Endothelial cell of umbilical vein (primary cell): Measurements from ENCODE around the gene KCNJ4. TPM values are rescaled to one million over a fixed set of nuclear protein-coding genes. Genes with fewer than 3 reads are reported as not detected.
"Not testable (repeated sequence)": the region's sequence is repeated elsewhere in the genome, so short reads cannot be mapped to it uniquely, and the experiment has no call there.

ENCODE experiments used
- BruUV-seq: library from RNA; stranded (reverse); fragments of 400-500 nt; replicated peaks from 2 replicates; lab custom pipeline; 2021; lab: Mats Ljungman, UMichigan
- CTCF ChIA-PET: fragments of 300-600, 350-600 bp; sonication (Branson Sonifier 250); formaldehyde crosslinking; loops from one replicate; lab custom pipeline; 2021; ENCODE audit warnings: antibody characterized with exemption, inconsistent platforms; lab: Charles Lee
- POLR2A ChIA-PET: fragments of 300-600, 350-600 bp; sonication (Branson Sonifier 250); formaldehyde crosslinking; loops from one replicate; lab custom pipeline; 2021; ENCODE audit warnings: antibody characterized with exemption, inconsistent platforms; lab: Charles Lee
- DNase-seq: peaks from one replicate; pipeline ENCODE4 v3.0.0-alpha.2; 2011; ENCODE audit warnings: low read depth, low spot score
- FAIRE-seq: peaks from 2 replicates; lab custom pipeline; 2011; peaks lifted over from hg19 to GRCh38; lab: Jason Lieb, UNC
- H2AFZ ChIP-seq: 2 replicates; pipeline ENCODE4 v1.6.0; 2012; ENCODE audit warnings: low read depth, low read length, control low read depth, inconsistent platforms
- H3K27ac ChIP-seq: 2 replicates; pipeline ENCODE4 v1.5.1; 2011; ENCODE audit warnings: low read depth, mild to moderate bottlenecking, control low read depth, low read length, moderate library complexity; ENCODE audit not compliant: insufficient read depth
- H3K27me3 ChIP-seq, 2 experiments: 2 replicates each; pipeline versions ENCODE4 v1.6.0 to v1.6.1; 2011; ENCODE audit warnings: low read length in 2 of 2, mixed read lengths in 1 of 2; ENCODE audit not compliant: control insufficient read depth in 2 of 2, insufficient read depth in 2 of 2
- H3K36me3 ChIP-seq, 2 experiments: 2 replicates in 1 of 2; 3 replicates in 1 of 2; pipeline ENCODE4 v1.5.1; 2011; ENCODE audit warnings: low read length in 2 of 2, mild to moderate bottlenecking in 1 of 2, moderate library complexity in 1 of 2; ENCODE audit not compliant: control insufficient read depth in 2 of 2, insufficient read depth in 2 of 2; ENCODE audit errors: extremely low read depth in 1 of 2
- H3K4me1 ChIP-seq: 3 replicates; pipeline ENCODE4 v1.5.1; 2011; ENCODE audit warnings: mild to moderate bottlenecking, low read length; ENCODE audit not compliant: control insufficient read depth, insufficient read depth; ENCODE audit errors: extremely low read depth
- H3K4me2 ChIP-seq: 2 replicates; pipeline ENCODE4 v1.6.1; 2011; ENCODE audit warnings: low read length, control low read depth, mixed read lengths; ENCODE audit not compliant: insufficient read depth
- H3K4me3 ChIP-seq, 3 experiments: fragments of 200-600 bp in 1 of 3; sonication (generic), shearing (Covaris generic) in 1 of 3; replicated peaks in 1 of 3; 2 replicates each; pipeline ENCODE4 v1.5.1; 2011 to 2016; ENCODE audit warnings: control low read depth in 3 of 3, low read length in 3 of 3, mild to moderate bottlenecking in 2 of 3, inconsistent platforms in 1 of 3, low read depth in 1 of 3, moderate library complexity in 1 of 3; ENCODE audit not compliant: insufficient read depth in 1 of 3
- H3K79me2 ChIP-seq: 2 replicates; pipeline ENCODE4 v1.6.0; 2012; ENCODE audit warnings: low read length, inconsistent platforms; ENCODE audit not compliant: control insufficient read depth, insufficient read depth
- H3K9ac ChIP-seq: replicated peaks from 2 replicates; pipeline ENCODE3; 2011; ENCODE audit warnings: low read length, control low read depth; ENCODE audit not compliant: insufficient read depth; ENCODE audit errors: extremely low read depth
- H3K9me1 ChIP-seq: replicated peaks from 3 replicates; pipeline ENCODE4 v1.6.0; 2011; ENCODE audit warnings: mild to moderate bottlenecking, low read length; ENCODE audit not compliant: control insufficient read depth, insufficient read depth; ENCODE audit errors: extremely low read depth
- H3K9me3 ChIP-seq: replicated peaks from 2 replicates; pipeline ENCODE4 v1.5.1; 2012; ENCODE audit warnings: low read length, inconsistent platforms; ENCODE audit not compliant: control insufficient read depth, insufficient read depth
- H4K20me1 ChIP-seq: replicated peaks from 2 replicates; pipeline ENCODE3; 2011; ENCODE audit warnings: mild to moderate bottlenecking, low read length; ENCODE audit not compliant: control insufficient read depth, insufficient read depth; ENCODE audit errors: extremely low read depth
- GATA2 ChIP-seq: IDR thresholded peaks from 2 replicates; pipeline ENCODE4 v1.7.0; 2011; ENCODE audit warnings: low read depth, mild to moderate bottlenecking, moderate library complexity, mixed read lengths, low read length; ENCODE audit not compliant: insufficient read length, insufficient read depth
- MYC ChIP-seq: IDR thresholded peaks from one replicate; pipeline ENCODE4 v1.6.1; 2011; ENCODE audit warnings: mild to moderate bottlenecking, low read depth, low read length
- POLR2A ChIP-seq: IDR thresholded peaks from 2 replicates; pipeline ENCODE4 v1.6.1; 2012; ENCODE audit warnings: low read depth, mild to moderate bottlenecking, control low read depth, low read length
- POLR2AphosphoS5 ChIP-seq: IDR thresholded peaks from 2 replicates; pipeline ENCODE4 v1.6.1; 2012; ENCODE audit warnings: low read depth, mild to moderate bottlenecking, control low read depth, low read length, moderate library complexity; ENCODE audit not compliant: insufficient read depth
- dilution Hi-C: fragments of 300-500 bp; cut with MboI; formaldehyde crosslinking; loops from one replicate; pipeline ENCODE4 v1.15.0; 2019; ENCODE audit warnings: low sequenced_read_pairs; ENCODE audit not compliant: extremely low pct_ligation_motif_present
- intact Hi-C: fragments of 100-400 bp; cut with micrococcal nuclease; formaldehyde crosslinking; loops from one replicate; pipeline ENCODE4 v1.10.0; 2022
- polyA plus RNA-seq, 4 experiments: library from polyadenylated mRNA; depleted of rRNA in 3 of 4; stranded (reverse) in 3 of 4; unstranded in 1 of 4; fragments of >200 nt; gene quantifications; 2 replicates each; pipeline versions ENCODE4 v1.2.1 to v1.2.3, GENCODE V29; 2011 to 2012; ENCODE audit warnings: missing spikeins in 1 of 4
- total RNA-seq: library from RNA; stranded (reverse); gene quantifications from 2 replicates; pipeline ENCODE4 v1.2.3, GENCODE V29; 2021
- TF ChIP-seq, protein P1 (sequence below), 2 donors: IDR thresholded peaks; 1 replicate in 1 of 2; 2 replicates in 1 of 2; pipeline ENCODE4 v1.5.1; 2011; ENCODE audit warnings: low read length in 2 of 2, mild to moderate bottlenecking in 2 of 2, moderate library complexity in 2 of 2, control low read depth in 1 of 2, inconsistent platforms in 1 of 2, low read depth in 1 of 2; ENCODE audit not compliant: insufficient read depth in 1 of 2; ENCODE audit errors: extremely low read depth in 1 of 2
- TF ChIP-seq, protein P2 (sequence below): IDR thresholded peaks from 2 replicates; pipeline ENCODE4 v1.6.1; 2011; ENCODE audit not compliant: insufficient read depth, insufficient read length

KCNJ4 gene
- total and polyA plus RNA-seq, 2 donors (not counting 3 experiments of a cell fraction or from before 2014, with no cell fraction given), result not detected

- dilution Hi-C loops, BruUV-seq, CTCF ChIA-PET: not testable (repeated sequence)
Measured at GRCh38 chr22:38386918-38387317, 68.1 kb downstream of the KCNJ4 start.

DNA sequence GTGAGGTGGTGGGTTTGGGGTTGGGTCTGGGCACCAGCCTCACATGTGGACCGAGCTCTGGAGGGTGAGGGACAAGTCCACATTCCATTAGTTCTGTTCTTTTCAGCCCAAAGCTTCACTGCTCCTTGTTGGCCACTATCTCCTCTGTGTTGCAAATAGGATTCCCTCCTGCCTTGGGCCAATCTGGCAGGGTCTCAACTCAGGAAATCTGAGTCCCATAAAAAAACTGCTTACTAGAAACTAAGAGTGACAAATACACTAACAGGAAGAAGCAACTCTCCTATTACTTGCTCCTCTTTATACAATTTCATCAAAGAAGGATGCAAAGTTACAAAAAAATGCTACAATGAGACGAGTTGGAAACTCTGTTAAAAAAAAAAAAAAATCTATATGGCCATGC lies 71.6 kb downstream of the KCNJ4 start:
- dilution Hi-C loops (no loop called here), intact Hi-C loops (no loop called here)
- Histone ChIP-seq H3K9me3 (no peaks in the 10 kb centered on the region), H3K4me1 (no peaks in the 10 kb centered on the region), H2AFZ (no peak overlapping the region), H3K9ac (no peak overlapping the region), H3K27ac (no peak overlapping the region), H3K9me1 (no peaks in the 10 kb centered on the region), H3K79me2 (peaks cover 8% of the 10 kb centered on the region), H3K4me3 (no peak overlapping the region), H4K20me1 (no peaks in the 10 kb centered on the region), H3K36me3 (no peaks in the 10 kb centered on the region), H3K4me2 (no peak overlapping the region), H3K27me3 (no peaks in the 10 kb centered on the region)
- DNase-seq, result no peak
- BruUV-seq, result no TSS peak
- no peak for TF ChIP-seq MYC
- TF ChIP-seq, protein P1, sequence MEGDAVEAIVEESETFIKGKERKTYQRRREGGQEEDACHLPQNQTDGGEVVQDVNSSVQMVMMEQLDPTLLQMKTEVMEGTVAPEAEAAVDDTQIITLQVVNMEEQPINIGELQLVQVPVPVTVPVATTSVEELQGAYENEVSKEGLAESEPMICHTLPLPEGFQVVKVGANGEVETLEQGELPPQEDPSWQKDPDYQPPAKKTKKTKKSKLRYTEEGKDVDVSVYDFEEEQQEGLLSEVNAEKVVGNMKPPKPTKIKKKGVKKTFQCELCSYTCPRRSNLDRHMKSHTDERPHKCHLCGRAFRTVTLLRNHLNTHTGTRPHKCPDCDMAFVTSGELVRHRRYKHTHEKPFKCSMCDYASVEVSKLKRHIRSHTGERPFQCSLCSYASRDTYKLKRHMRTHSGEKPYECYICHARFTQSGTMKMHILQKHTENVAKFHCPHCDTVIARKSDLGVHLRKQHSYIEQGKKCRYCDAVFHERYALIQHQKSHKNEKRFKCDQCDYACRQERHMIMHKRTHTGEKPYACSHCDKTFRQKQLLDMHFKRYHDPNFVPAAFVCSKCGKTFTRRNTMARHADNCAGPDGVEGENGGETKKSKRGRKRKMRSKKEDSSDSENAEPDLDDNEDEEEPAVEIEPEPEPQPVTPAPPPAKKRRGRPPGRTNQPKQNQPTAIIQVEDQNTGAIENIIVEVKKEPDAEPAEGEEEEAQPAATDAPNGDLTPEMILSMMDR (IDR thresholded peaks at IDR 0.05; ENCODE audit: extremely low read depth in 1 of 2, insufficient read depth in 1 of 2, low read depth in 1 of 2, low read length in 2 of 2), result no peak
- no peak for TF ChIP-seq GATA2
- no peak for TF ChIP-seq POLR2A
- no peak for TF ChIP-seq POLR2AphosphoS5
- TF ChIP-seq, protein P2, sequence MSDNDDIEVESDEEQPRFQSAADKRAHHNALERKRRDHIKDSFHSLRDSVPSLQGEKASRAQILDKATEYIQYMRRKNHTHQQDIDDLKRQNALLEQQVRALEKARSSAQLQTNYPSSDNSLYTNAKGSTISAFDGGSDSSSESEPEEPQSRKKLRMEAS, result no peak
- ChIA-PET POLR2A (no interaction called here), CTCF (no interaction called here)
- no peak for FAIRE-seq

More at GRCh38 chr22:38386918-38387317, 68.1 kb downstream of the KCNJ4 start:
- FAIRE-seq, H4K20me1 ChIP-seq, DNase-seq, H3K4me2 ChIP-seq, H3K9me1 ChIP-seq, H3K4me3 ChIP-seq, H3K27ac ChIP-seq, H3K27me3 ChIP-seq, POLR2A ChIA-PET, H3K36me3 ChIP-seq, H3K9ac ChIP-seq, H3K9me3 ChIP-seq, intact Hi-C loops, H2AFZ ChIP-seq, H3K4me1 ChIP-seq: not testable (repeated sequence)
- H3K79me2 ChIP-seq, result peaks cover 14% of the 10 kb centered on the region

DNA sequence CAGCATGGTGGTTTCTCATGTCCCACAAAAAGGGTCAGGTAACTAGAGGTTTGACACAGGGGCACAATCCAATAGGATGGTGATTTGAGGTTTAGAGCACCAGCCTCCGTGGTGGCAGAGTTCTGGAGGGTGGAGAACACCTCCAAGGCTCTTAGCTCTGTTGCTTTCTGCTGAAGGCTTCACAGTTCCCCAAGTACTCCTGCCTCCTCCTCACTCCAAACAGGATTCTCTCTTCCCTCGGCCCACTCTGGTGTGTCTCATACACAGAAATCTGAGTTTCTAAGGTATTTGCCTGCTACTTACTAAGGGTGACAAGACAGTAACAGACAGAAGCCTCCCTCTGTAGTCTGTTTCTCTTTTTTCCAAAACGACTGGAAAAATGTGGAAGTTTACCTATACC lies 73.6 kb downstream of the KCNJ4 start:
- H3K9ac ChIP-seq, H3K9me3 ChIP-seq, H3K4me3 ChIP-seq, H3K79me2 ChIP-seq, H3K4me1 ChIP-seq, BruUV-seq, POLR2A ChIA-PET, H3K4me2 ChIP-seq, FAIRE-seq, H2AFZ ChIP-seq, H4K20me1 ChIP-seq, dilution Hi-C loops, H3K27me3 ChIP-seq, CTCF ChIA-PET, H3K36me3 ChIP-seq, H3K9me1 ChIP-seq, H3K27ac ChIP-seq, intact Hi-C loops, DNase-seq: not testable (repeated sequence)
